BJ (cell line): ENCODE results near the gene GFER. TPM values are rescaled to one million over a fixed set of nuclear protein-coding genes. Genes with fewer than 3 reads are reported as not detected.

Source experiments
- CTCF ChIA-PET: fragments of 350-600 bp; formaldehyde crosslinking; extraction: SDS; loops from one replicate; lab custom pipeline; 2021; ENCODE audit warnings: antibody characterized with exemption, inconsistent platforms; lab: Yijun Ruan, JAX
- POLR2A ChIA-PET: fragments of 300-600 bp; sonication (Branson Sonifier 250); formaldehyde crosslinking; extraction: SDS; loops from one replicate; lab custom pipeline; 2021; ENCODE audit warnings: antibody characterized with exemption; lab: Charles Lee
- DNase-seq: peaks from one replicate; pipeline ENCODE4 v3.0.0-alpha.2; 2011; ENCODE audit warnings: low read depth
- H3K27me3 ChIP-seq: 2 replicates; pipeline ENCODE4 v1.6.0; 2011; ENCODE audit warnings: low read length; ENCODE audit not compliant: control insufficient read depth, insufficient read depth
- H3K36me3 ChIP-seq: 2 replicates; pipeline ENCODE4 v1.5.1; 2011; ENCODE audit warnings: low read length; ENCODE audit not compliant: control insufficient read depth, insufficient read depth
- H3K4me3 ChIP-seq: 2 replicates; pipeline ENCODE4 v1.5.1; 2011; ENCODE audit warnings: low read depth, mild to moderate bottlenecking, control low read depth, low read length
- polyA plus RNA-seq: library from polyadenylated mRNA; depleted of rRNA; stranded (reverse); fragments of >200 nt; gene quantifications from 2 replicates; pipeline ENCODE4 v1.2.3, GENCODE V29; 2011
- TF ChIP-seq, protein P1 (sequence below): IDR thresholded peaks from 2 replicates; pipeline ENCODE4 v1.5.1; 2011; ENCODE audit warnings: low read depth, mild to moderate bottlenecking, control low read depth, inconsistent platforms, low read length, moderate library complexity; ENCODE audit not compliant: insufficient read depth

GFER gene
- polyA plus RNA-seq, 1 experiment, result 19.8 TPM

DNA sequence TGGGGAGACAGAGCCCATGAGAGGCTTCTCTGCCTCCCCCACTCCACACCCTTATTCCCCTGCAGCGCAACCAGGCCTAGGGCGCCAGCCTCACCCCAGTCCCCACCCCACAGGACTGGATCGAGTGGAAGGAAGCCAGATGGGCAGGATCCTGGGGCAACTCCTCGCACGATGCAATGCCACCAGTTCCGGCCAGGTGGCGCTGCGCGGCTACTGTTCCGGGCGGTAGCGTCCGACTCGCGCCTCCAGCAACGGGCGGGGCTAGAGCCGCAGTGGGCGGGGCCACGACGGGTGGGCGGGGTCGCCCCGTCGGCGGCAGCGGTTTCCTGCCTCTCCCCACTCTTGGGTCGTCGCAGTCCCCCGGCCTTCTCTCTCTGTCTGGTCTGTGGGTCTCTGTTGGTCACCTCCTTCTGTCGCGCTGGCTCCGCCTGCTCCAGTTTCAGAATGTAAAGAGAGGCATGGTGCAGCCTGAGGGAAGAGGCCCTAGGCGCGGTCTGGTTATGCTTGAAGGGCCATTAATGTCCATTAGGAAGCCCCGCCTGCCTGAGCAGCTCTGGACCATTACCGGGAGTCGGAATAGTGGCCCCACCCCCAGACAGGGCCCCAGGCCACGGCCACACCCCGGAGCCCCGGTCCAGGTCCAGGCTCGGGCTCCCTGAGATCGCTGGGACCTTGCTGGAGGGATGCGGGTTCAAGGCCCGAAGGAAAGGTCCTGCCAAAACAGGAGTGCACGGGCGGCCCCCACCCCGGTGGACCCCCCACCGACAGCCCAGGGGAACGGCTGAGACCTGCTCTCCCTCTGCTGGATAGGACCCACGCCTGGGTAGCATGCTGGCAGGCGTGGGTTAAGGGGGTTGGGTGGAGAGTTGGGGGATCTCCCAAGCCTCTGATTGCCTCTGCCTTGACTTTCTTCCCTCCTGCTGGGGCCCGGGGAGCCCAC, 39.4 kb downstream of the GFER start:
- TF ChIP-seq, protein P1, sequence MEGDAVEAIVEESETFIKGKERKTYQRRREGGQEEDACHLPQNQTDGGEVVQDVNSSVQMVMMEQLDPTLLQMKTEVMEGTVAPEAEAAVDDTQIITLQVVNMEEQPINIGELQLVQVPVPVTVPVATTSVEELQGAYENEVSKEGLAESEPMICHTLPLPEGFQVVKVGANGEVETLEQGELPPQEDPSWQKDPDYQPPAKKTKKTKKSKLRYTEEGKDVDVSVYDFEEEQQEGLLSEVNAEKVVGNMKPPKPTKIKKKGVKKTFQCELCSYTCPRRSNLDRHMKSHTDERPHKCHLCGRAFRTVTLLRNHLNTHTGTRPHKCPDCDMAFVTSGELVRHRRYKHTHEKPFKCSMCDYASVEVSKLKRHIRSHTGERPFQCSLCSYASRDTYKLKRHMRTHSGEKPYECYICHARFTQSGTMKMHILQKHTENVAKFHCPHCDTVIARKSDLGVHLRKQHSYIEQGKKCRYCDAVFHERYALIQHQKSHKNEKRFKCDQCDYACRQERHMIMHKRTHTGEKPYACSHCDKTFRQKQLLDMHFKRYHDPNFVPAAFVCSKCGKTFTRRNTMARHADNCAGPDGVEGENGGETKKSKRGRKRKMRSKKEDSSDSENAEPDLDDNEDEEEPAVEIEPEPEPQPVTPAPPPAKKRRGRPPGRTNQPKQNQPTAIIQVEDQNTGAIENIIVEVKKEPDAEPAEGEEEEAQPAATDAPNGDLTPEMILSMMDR, result peak; percentile 89
- CTCF ChIA-PET, result interaction anchor here (0.6 to 4.2 kb wide), 42 partner anchors 9 to 1055 kb away, joined by 3 to 34 read pairs (median 5); partner anchors contain the start of genes NTHL1, TRAF7 and TSC2
- no peak for DNase-seq
- H3K36me3 ChIP-seq, result no peaks in the 10 kb centered on the region
- peak overlapping the region; percentile 18 for H3K4me3 ChIP-seq
- POLR2A ChIA-PET, result interaction anchor here (0.6 to 1.5 kb wide), 3 partner anchors 117 to 153 kb away, joined by 4 to 22 read pairs (median 5); partner anchors contain the start of gene TRAF7
- H3K27me3 ChIP-seq, result peaks cover 6% of the 10 kb centered on the region; the same call in 1 of the 2 replicates

DNA sequence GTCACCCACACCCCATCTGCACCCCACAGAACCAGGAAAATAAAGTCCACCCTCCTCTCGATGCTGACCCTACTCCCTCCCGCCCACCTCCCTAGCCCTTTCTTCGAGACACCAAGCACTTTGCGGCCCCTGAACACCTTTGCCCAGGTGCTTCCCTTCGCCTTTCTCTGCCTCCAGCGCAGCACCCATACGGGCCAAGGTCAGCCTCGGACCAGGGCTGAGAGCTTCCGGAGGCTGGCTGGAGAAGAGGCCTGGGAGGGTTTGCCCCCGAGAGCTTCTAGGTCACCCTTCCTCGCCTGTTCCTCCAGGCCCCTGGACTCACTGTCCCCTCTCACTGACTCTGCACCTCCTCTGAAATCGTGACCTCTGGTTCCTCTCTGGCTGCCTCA, 40.0 kb downstream of the GFER start:
- CTCF ChIA-PET, result interaction anchor here (0.6 to 4.2 kb wide), 19 partner anchors 8 to 130 kb away, joined by 3 to 34 read pairs (median 8); partner anchors contain the start of genes NTHL1 and TSC2

DNA sequence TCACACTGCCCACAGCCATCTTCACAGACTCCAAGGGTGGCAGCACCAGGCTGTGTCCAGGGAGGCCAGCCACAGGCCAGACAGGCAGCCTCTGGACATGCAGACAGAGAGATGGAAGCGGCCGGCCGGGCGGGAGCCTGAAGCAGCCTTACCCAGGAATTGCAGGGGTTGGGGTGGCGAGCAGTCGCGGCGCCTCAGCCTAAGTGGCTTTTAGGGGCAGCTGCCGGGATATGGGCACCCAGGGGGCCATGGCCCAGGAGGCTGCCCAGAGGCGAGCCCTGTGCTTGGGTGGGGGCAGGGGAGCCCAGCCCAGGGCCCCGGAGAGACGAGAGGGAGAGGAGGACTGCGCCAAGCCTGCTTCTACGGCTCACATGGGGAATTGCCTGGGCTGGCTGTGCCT, 41.3 kb downstream of the GFER start:
- ChIA-PET POLR2A (no interaction called here), CTCF (interaction anchor here (1.7 to 4.2 kb wide), 3 partner anchors 31 to 127 kb away, joined by 9 to 34 read pairs (median 11); no protein-coding TSS in a partner anchor)
- Histone ChIP-seq H3K27me3 (no peaks in the 10 kb centered on the region), H3K4me3 (no peak overlapping the region), H3K36me3 (peaks cover 8% of the 10 kb centered on the region)
- TF ChIP-seq, protein P1, result no peak
- DNase-seq, result no peak

More for the DNA sequence above, 40.0 kb downstream of the GFER start:
- Histone ChIP-seq H3K4me3 (no peak overlapping the region), H3K27me3 (peaks cover 4% of the 10 kb centered on the region; the same call in 1 of the 2 replicates), H3K36me3 (no peaks in the 10 kb centered on the region)
- POLR2A ChIA-PET, result interaction anchor here (1.5 kb wide), 1 partner anchor 131 kb away, joined by 4 read pairs; the partner anchor contains the start of gene TRAF7
- TF ChIP-seq, protein P1, result no peak
- no peak for DNase-seq

DNA sequence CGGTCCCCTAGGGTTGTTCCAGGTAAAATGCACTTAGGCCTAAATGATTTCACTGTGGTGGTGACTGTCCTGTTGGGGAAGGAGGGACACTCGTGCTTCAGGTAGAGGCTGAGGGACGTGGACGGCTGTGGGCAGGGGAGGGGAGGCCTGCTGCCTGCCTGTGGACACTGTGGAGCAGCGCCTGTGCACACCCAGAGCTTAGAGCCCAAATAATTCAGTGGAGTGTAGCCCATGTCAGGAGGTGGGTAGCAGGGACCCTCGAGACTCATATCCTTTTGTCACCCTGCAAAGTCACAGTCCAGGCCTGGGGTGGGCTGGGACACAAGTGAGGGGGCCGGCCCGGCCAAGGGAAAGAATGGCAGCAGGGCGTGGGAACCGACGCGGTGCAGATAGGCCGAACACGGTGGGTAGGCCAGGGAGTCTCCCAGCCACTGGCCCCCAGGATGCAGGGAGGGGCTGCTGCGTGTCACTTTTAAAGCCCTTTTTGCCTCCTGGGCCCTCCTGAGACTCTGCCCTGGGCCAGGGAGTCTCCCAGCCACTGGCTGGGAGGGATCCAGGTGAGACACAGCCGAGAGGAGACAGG, 42.0 kb downstream of the GFER start:
- CTCF ChIA-PET, result interaction anchor here (2.0 to 4.2 kb wide), 3 partner anchors 10 to 114 kb away, joined by 10 to 34 read pairs (median 11); no protein-coding TSS in a partner anchor
- TF ChIP-seq, protein P1, result no peak

More for the DNA sequence above, 42.0 kb downstream of the GFER start:
- peaks cover 10% of the 10 kb centered on the region for H3K36me3 ChIP-seq
- POLR2A ChIA-PET, result no interaction called here
- no peak for DNase-seq
- H3K4me3 ChIP-seq, result peak overlapping the region; percentile 62
- H3K27me3 ChIP-seq, result no peaks in the 10 kb centered on the region
